Measurements from ENCODE around the gene BOLL. TPM values are rescaled to one million over a fixed set of nuclear protein-coding genes. Genes with fewer than 3 reads are reported as not detected.

The BOLL gene
- total RNA-seq, 4 donors from 2014 or later: 0.19 TPM; not detected in 3

DNA sequence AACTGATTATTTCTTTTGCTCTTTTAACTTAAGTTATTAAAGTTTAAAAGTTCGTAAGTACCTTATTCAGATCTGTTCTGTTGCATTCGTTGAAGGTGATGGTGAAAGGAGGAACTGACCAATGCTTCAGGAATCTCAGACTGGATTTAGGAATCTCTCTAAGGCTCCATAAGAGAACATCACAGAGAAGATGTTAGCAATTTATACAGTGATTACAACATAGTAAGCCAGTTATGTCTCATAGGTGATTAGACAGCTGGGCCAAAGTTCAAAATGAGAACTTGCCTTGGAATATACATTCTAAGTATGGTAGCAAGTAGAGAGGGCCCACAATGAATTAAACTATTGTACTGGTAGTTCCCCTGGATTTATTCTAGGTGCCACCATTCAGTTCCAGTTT lies 76.8 kb downstream of the BOLL start:
- H3K27ac ChIP-seq: no peak overlapping the region
- no peaks in the 10 kb centered on the region for H3K9me3 ChIP-seq
- ATAC-seq: no peak
- 38 to 56% methylated on average over 2 of the region's 2 CpGs for WGBS, 2 donors (ENCODE audit: low coverage in 1 of 2)
- H3K27me3 ChIP-seq: no peaks in the 10 kb centered on the region
- TF ChIP-seq, protein P1, sequence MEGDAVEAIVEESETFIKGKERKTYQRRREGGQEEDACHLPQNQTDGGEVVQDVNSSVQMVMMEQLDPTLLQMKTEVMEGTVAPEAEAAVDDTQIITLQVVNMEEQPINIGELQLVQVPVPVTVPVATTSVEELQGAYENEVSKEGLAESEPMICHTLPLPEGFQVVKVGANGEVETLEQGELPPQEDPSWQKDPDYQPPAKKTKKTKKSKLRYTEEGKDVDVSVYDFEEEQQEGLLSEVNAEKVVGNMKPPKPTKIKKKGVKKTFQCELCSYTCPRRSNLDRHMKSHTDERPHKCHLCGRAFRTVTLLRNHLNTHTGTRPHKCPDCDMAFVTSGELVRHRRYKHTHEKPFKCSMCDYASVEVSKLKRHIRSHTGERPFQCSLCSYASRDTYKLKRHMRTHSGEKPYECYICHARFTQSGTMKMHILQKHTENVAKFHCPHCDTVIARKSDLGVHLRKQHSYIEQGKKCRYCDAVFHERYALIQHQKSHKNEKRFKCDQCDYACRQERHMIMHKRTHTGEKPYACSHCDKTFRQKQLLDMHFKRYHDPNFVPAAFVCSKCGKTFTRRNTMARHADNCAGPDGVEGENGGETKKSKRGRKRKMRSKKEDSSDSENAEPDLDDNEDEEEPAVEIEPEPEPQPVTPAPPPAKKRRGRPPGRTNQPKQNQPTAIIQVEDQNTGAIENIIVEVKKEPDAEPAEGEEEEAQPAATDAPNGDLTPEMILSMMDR (IDR thresholded peaks at IDR 0.05): no peak
- TF ChIP-seq POLR2A (IDR thresholded peaks at IDR 0.05) (no peak), POLR2AphosphoS5 (IDR thresholded peaks at IDR 0.05) (no peak), EP300 (IDR thresholded peaks at IDR 0.05) (no peak)
- H3K4me1 ChIP-seq: peaks cover 0 to 43% (median 19%) of the 10 kb centered on the region in 3 donors
- no peak overlapping the region for H3K4me3 ChIP-seq
- H3K36me3 ChIP-seq: peaks cover 0 to 4% of the 10 kb centered on the region in 2 donors

GRCh38 chr2:197707316-197708213 lies 77.6 kb downstream of the BOLL start:
- 0 to 8% methylated on average over 1 to 4 of the region's 4 CpGs for whole genome bisulfite sequencing, 2 donors (ENCODE audit: low coverage in 1 of 2)
- peak overlapping the region in 1 of 2 donors; percentile 67 for H3K4me3 ChIP-seq
- no peak overlapping the region for H3K27ac ChIP-seq
- H3K9me3 ChIP-seq: no peaks in the 10 kb centered on the region
- peaks cover 0 to 43% (median 19%) of the 10 kb centered on the region in 3 donors for H3K4me1 ChIP-seq
- ATAC-seq: no peak
- H3K27me3 ChIP-seq: no peaks in the 10 kb centered on the region
- no peaks in the 10 kb centered on the region for H3K36me3 ChIP-seq
- TF ChIP-seq POLR2A (IDR thresholded peaks at IDR 0.05): no peak
- no peak for TF ChIP-seq EP300 (IDR thresholded peaks at IDR 0.05)
- TF ChIP-seq, protein P1 (IDR thresholded peaks at IDR 0.05): peak; percentile 63 to 72 (median 68)

- TF ChIP-seq, protein P1 (IDR thresholded peaks at IDR 0.05): no peak
- TF ChIP-seq EP300 (IDR thresholded peaks at IDR 0.05) (no peak), POLR2A (IDR thresholded peaks at IDR 0.05) (no peak)
- 75 to 80% methylated on average over 1 to 3 of the region's 5 CpGs for WGBS, 2 donors (ENCODE audit: low coverage in 1 of 2)
- no peaks in the 10 kb centered on the region for H3K36me3 ChIP-seq
- H3K4me3 ChIP-seq: peak overlapping the region in 1 of 2 donors; percentile 67
- no peak overlapping the region for H3K27ac ChIP-seq
- H3K27me3 ChIP-seq: no peaks in the 10 kb centered on the region
- ATAC-seq: no peak
- H3K9me3 ChIP-seq: no peaks in the 10 kb centered on the region
- H3K4me1 ChIP-seq: peaks cover 0 to 43% (median 19%) of the 10 kb centered on the region in 3 donors
Measured at GRCh38 chr2:197706839-197707207, 78.3 kb downstream of the BOLL start.

DNA sequence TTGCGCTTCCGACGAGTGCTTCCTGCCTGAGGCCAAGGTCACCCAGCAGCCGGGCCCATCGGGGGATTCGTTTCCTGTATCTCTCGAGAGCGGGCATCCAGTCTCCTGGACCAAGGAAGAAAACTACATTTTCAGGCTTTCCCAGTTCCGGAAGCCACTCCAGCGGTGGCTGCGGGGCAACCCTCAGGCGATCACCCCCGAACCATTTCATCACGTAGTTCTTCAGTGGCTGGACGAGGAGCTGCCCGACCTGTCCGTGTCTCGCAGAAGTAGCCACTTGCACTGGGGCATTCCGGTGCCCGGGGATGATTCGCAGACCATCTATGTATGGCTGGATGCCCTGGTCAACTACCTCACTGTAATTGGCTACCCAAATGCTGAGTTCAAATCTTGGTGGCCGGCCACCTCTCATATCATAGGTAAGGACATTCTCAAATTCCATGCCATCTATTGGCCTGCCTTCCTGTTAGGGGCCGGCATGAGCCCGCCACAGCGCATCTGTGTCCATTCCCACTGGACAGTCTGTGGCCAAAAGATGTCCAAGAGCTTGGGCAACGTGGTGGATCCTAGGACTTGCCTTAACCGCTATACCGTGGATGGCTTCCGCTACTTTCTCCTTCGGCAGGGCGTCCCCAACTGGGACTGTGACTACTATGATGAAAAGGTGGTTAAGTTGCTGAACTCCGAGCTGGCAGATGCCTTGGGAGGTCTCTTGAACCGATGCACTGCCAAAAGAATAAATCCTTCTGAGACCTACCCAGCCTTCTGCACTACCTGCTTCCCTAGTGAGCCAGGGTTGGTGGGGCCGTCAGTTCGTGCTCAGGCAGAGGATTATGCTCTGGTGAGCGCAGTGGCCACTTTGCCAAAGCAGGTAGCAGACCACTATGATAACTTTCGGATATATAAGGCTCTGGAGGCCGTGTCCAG lies 78.9 kb downstream of the BOLL start:
- peak overlapping the region; percentile 58 to 67 for H3K4me3 ChIP-seq
- H3K27ac ChIP-seq: peak overlapping the region in 3 of 4 donors; percentile 82 to 88 (median 83)
- no peak for ATAC-seq
- no peaks in the 10 kb centered on the region for H3K27me3 ChIP-seq
- TF ChIP-seq, protein P1 (IDR thresholded peaks at IDR 0.05): no peak
- TF ChIP-seq EP300 (IDR thresholded peaks at IDR 0.05) (no peak), POLR2A (IDR thresholded peaks at IDR 0.05) (no peak), POLR2AphosphoS5 (IDR thresholded peaks at IDR 0.05) (no peak)
- no peaks in the 10 kb centered on the region for H3K9me3 ChIP-seq
- peaks cover 0 to 43% (median 19%) of the 10 kb centered on the region in 3 donors for H3K4me1 ChIP-seq
- whole genome bisulfite sequencing, 2 donors (ENCODE audit: low coverage in 1 of 2): 7 to 35% methylated on average over 5 to 9 of the region's 38 CpGs
- H3K36me3 ChIP-seq: no peaks in the 10 kb centered on the region

Measured in gastroesophageal sphincter (tissue), 4 donors.